Calu3 (cell line): ENCODE data around the gene SRXN1. TPM values are rescaled to one million over a fixed set of nuclear protein-coding genes. Genes with fewer than 3 reads are reported as not detected.

Experiments used
- BruUV-seq: library from RNA; stranded (reverse); fragments of 400-500 nt; replicated peaks from 2 replicates; lab custom pipeline; 2021; lab: Mats Ljungman, UMichigan
- CTCF ChIA-PET: fragments of 300-600 bp; sonication (Branson Sonifier 250); formaldehyde crosslinking; loops from one replicate; lab custom pipeline; 2022; ENCODE audit warnings: antibody characterized with exemption; lab: Charles Lee
- DNase-seq: peaks from one replicate; pipeline ENCODE4 v3.0.0; 2022
- H3K27ac Mint-ChIP-seq: one replicate; pipeline ENCODE4 v1.8.0; 2022; ENCODE audit warnings: mixed read lengths; ENCODE audit not compliant: unreplicated experiment
- H3K27me3 Mint-ChIP-seq: one replicate; pipeline ENCODE4 v1.8.0; 2022; ENCODE audit warnings: mixed read lengths; ENCODE audit not compliant: unreplicated experiment
- H3K36me3 Mint-ChIP-seq: one replicate; pipeline ENCODE4 v1.8.0; 2022; ENCODE audit warnings: mild to moderate bottlenecking, moderate library complexity, mixed read lengths; ENCODE audit not compliant: insufficient read depth, unreplicated experiment
- H3K4me1 Mint-ChIP-seq: one replicate; pipeline ENCODE4 v1.8.0; 2022; ENCODE audit warnings: mild to moderate bottlenecking, low read depth, mixed read lengths; ENCODE audit not compliant: unreplicated experiment
- H3K4me3 Mint-ChIP-seq: one replicate; pipeline ENCODE4 v1.8.0; 2022; ENCODE audit warnings: mild to moderate bottlenecking, low read depth, moderate library complexity, mixed read lengths; ENCODE audit not compliant: unreplicated experiment
- H3K9me3 Mint-ChIP-seq: one replicate; pipeline ENCODE4 v1.8.0; 2022; ENCODE audit warnings: low read depth, mixed read lengths; ENCODE audit not compliant: unreplicated experiment
- intact Hi-C: fragments of 100-400 bp; cut with micrococcal nuclease; formaldehyde crosslinking; loops from one replicate; pipeline ENCODE4 v1.10.0; 2022; ENCODE audit not compliant: unreplicated experiment
- total RNA-seq: library from RNA; stranded (reverse); gene quantifications from 2 replicates; pipeline ENCODE4 v1.2.3, GENCODE V29; 2022
- TF ChIP-seq, protein P1 (sequence below): fragments of 200-600 bp; IDR thresholded peaks from one replicate; pipeline ENCODE4 v1.8.0; 2022; ENCODE audit warnings: antibody characterized with exemption; ENCODE audit not compliant: unreplicated experiment

SRXN1 gene
- total RNA-seq, 1 experiment from 2014 or later: 17.4 TPM

GRCh38 chr20:669573-669972, 16.6 kb upstream of the SRXN1 start:
- intact Hi-C loops: no loop called here
- DNase-seq: no peak
- Mint-ChIP-seq H3K27ac (no peak overlapping the region), H3K9me3 (no peaks in the 10 kb centered on the region), H3K4me3 (no peak overlapping the region), H3K36me3 (no peaks in the 10 kb centered on the region), H3K4me1 (peaks cover 19% of the 10 kb centered on the region), H3K27me3 (peaks cover 36% of the 10 kb centered on the region)
- TF ChIP-seq, protein P1, sequence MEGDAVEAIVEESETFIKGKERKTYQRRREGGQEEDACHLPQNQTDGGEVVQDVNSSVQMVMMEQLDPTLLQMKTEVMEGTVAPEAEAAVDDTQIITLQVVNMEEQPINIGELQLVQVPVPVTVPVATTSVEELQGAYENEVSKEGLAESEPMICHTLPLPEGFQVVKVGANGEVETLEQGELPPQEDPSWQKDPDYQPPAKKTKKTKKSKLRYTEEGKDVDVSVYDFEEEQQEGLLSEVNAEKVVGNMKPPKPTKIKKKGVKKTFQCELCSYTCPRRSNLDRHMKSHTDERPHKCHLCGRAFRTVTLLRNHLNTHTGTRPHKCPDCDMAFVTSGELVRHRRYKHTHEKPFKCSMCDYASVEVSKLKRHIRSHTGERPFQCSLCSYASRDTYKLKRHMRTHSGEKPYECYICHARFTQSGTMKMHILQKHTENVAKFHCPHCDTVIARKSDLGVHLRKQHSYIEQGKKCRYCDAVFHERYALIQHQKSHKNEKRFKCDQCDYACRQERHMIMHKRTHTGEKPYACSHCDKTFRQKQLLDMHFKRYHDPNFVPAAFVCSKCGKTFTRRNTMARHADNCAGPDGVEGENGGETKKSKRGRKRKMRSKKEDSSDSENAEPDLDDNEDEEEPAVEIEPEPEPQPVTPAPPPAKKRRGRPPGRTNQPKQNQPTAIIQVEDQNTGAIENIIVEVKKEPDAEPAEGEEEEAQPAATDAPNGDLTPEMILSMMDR: no peak
- CTCF ChIA-PET: no interaction called here
- BruUV-seq: no TSS peak

GRCh38 chr20:668638-669037, 15.6 kb upstream of the SRXN1 start:
- no peak for DNase-seq
- intact Hi-C loops: no loop called here
- CTCF ChIA-PET: no interaction called here
- BruUV-seq: no TSS peak
- no peaks in the 10 kb centered on the region for H3K36me3 Mint-ChIP-seq
- peaks cover 27% of the 10 kb centered on the region for H3K27me3 Mint-ChIP-seq
- no peak overlapping the region for H3K4me3 Mint-ChIP-seq
- no peak overlapping the region for H3K27ac Mint-ChIP-seq
- TF ChIP-seq, protein P1: no peak
- no peaks in the 10 kb centered on the region for H3K9me3 Mint-ChIP-seq
- H3K4me1 Mint-ChIP-seq: peaks cover 12% of the 10 kb centered on the region

- no peak for DNase-seq
- CTCF ChIA-PET: interaction anchor here (1.0 to 1.1 kb wide), 2 partner anchors 23 to 31 kb away, joined by 3 to 9 read pairs; no protein-coding TSS in a partner anchor
- BruUV-seq: no TSS peak
- intact Hi-C loops: no loop called here
- Mint-ChIP-seq H3K9me3 (no peaks in the 10 kb centered on the region), H3K4me1 (peaks cover 12% of the 10 kb centered on the region), H3K27ac (no peak overlapping the region), H3K36me3 (no peaks in the 10 kb centered on the region), H3K4me3 (no peak overlapping the region), H3K27me3 (peaks cover 28% of the 10 kb centered on the region)
- TF ChIP-seq, protein P1: no peak
Observed at GRCh38 chr20:668050-668449, 15.1 kb upstream of the SRXN1 start.

DNA sequence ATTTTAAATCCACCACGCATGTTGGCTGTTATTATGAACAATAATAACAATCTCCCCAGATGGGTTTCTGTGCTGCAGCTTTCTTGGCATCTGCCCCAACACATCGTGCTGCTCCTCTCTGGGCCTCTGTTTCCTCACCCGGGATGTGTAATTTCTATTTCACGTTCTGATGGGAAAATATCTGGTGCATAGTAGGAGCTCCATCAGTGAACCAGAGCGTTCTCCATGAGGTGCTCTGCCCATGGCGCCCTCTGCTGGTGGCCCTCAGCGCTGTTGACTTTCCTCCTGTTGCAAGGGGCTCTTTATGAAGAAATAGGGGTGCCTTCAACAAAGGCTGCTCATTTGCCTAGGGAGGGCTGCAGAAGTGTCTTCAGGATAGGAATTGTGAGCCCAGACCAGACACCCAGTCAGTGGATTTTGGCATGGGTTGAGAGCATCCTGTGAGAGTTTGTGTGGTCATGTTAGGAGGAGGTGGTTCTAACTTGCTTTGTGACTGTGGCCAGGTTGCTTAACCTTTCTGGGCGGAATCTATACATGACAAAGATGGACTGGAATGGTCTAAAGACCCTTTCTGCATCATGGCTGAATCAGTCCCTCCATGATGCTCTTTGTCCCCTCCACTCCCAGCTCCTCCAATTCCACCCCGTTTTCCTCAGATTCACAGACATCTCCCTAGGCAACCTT, 14.5 kb upstream of the SRXN1 start:
- Mint-ChIP-seq H3K36me3 (no peaks in the 10 kb centered on the region), H3K4me1 (peaks cover 12% of the 10 kb centered on the region), H3K27ac (no peak overlapping the region), H3K27me3 (peaks cover 28% of the 10 kb centered on the region), H3K4me3 (no peak overlapping the region), H3K9me3 (no peaks in the 10 kb centered on the region)
- CTCF ChIA-PET: interaction anchor here (0.5 to 1.1 kb wide), 9 partner anchors 9 to 181 kb away, joined by 3 to 9 read pairs (median 4); partner anchors contain the start of gene SLC52A3
- TF ChIP-seq, protein P1: peak; percentile 73
- intact Hi-C loops: no loop called here
- peak; percentile 70 for DNase-seq
- no TSS peak for BruUV-seq
